GM12891 (cell line): ENCODE measurements around the gene TASOR.

Experiments used
- PAX5 ChIP-seq: IDR thresholded peaks from 2 replicates; pipeline ENCODE4 v1.6.1; 2011; ENCODE audit warnings: low read length, moderate library complexity, mild to moderate bottlenecking; ENCODE audit not compliant: insufficient read depth, severe bottlenecking
- POLR2A ChIP-seq: IDR thresholded peaks from 2 replicates; pipeline ENCODE4 v1.6.1; 2011; ENCODE audit warnings: low read depth, low read length, control low read depth
- POLR2AphosphoS5 ChIP-seq: IDR thresholded peaks from 2 replicates; pipeline ENCODE4 v1.6.1; 2011; ENCODE audit warnings: low read depth, low read length, control low read depth
- POU2F2 ChIP-seq: IDR thresholded peaks from 2 replicates; pipeline ENCODE4 v1.6.1; 2011; ENCODE audit warnings: low read depth, mild to moderate bottlenecking, control low read depth, low read length, moderate library complexity
- SPI1 ChIP-seq: IDR thresholded peaks from 2 replicates; pipeline ENCODE4 v1.6.1; 2011; ENCODE audit warnings: low read depth, low read length, control low read depth
- TAF1 ChIP-seq: IDR thresholded peaks from 2 replicates; pipeline ENCODE4 v1.6.1; 2011; ENCODE audit warnings: low read depth, low read length, control low read depth

DNA sequence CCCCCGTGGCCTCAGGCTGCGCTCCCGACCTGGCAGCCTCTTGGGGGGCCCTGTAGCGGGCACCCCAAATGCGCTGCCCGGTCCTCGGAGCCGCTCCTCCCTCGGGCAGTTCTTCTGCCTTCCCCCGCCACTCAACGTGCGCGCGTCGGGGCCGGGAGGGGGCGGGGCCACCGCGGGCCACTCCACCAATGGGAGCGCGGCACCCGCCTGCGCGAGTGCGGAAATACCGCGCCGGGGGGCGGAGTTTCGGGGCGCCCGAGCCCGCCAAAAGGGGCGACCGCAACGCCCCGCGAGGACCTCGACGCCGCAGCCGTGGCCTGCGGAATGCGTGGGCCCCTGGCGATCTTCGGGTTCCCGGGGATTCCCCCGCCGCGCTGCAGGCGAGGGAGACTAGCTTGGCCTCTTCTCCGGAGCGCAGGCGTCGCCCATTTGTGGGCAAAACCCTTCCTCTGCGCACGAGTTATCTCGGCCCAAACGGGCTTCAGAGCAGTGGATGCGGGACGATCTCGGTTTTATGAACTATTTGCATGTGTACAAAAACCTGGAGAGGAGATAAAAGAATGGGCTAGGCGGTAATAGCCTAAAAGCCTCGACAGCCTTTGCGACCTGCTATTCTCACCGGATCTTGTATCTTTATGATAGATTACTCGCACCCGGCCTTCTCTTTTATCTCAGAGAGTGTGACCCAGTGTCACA, at the start of gene TASOR:
- TF ChIP-seq POLR2A (no peak; the same call in 1 of the 2 replicates), POLR2AphosphoS5 (peak; percentile 55), PAX5 (no peak), SPI1 (no peak), TAF1 (no peak), POU2F2 (no peak)
